Fibroblast of lung (primary cell): Measurements from ENCODE around the gene OAT. TPM values are rescaled to one million over a fixed set of nuclear protein-coding genes. Genes with fewer than 3 reads are reported as not detected.

Experiments used
- DNase-seq, 2 donors: peaks; one replicate each; pipeline versions ENCODE4 v3.0.0 to v3.0.0-alpha.2; 2010; ENCODE audit warnings: low read depth in 2 of 2
- H2AFZ ChIP-seq: 2 replicates; pipeline ENCODE4 v1.5.1; 2012; ENCODE audit warnings: low read length, control low read depth, inconsistent platforms
- H3K27ac ChIP-seq: 2 replicates; pipeline ENCODE4 v1.5.1; 2011; ENCODE audit warnings: low read length, control low read depth; ENCODE audit not compliant: insufficient read depth
- H3K27me3 ChIP-seq: 2 replicates; pipeline ENCODE4 v1.5.1; 2011; ENCODE audit warnings: mild to moderate bottlenecking, low read length; ENCODE audit not compliant: control insufficient read depth, insufficient read depth
- H3K36me3 ChIP-seq: 2 replicates; pipeline ENCODE4 v1.5.1; 2011; ENCODE audit warnings: low read length; ENCODE audit not compliant: control insufficient read depth, insufficient read depth
- H3K4me1 ChIP-seq: 2 replicates; pipeline ENCODE4 v1.5.1; 2011; ENCODE audit warnings: low read length; ENCODE audit not compliant: control insufficient read depth, insufficient read depth; ENCODE audit errors: extremely low read depth
- H3K4me2 ChIP-seq: 2 replicates; pipeline ENCODE4 v1.5.1; 2011; ENCODE audit warnings: low read length, control low read depth; ENCODE audit not compliant: insufficient read depth; ENCODE audit errors: extremely low read depth
- H3K4me3 ChIP-seq, 4 experiments: fragments of 200-600 bp in 1 of 4; sonication (generic) in 1 of 4; replicated peaks in 1 of 4; 2 replicates each; pipeline ENCODE4 v1.5.1; 2011 to 2016; ENCODE audit warnings: low read length in 4 of 4, low read depth in 3 of 4, mild to moderate bottlenecking in 3 of 4, control low read depth in 2 of 4, inconsistent platforms in 1 of 4, mixed read lengths in 1 of 4; ENCODE audit not compliant: insufficient read depth in 1 of 4; ENCODE audit errors: control extremely low read depth in 1 of 4
- H3K79me2 ChIP-seq: 2 replicates; pipeline ENCODE4 v1.5.1; 2012; ENCODE audit warnings: mild to moderate bottlenecking, low read length, inconsistent platforms; ENCODE audit not compliant: control insufficient read depth, insufficient read depth
- H3K9ac ChIP-seq: 2 replicates; pipeline ENCODE4 v1.5.1; 2011; ENCODE audit warnings: mild to moderate bottlenecking, low read length, control low read depth; ENCODE audit not compliant: insufficient read depth
- H3K9me3 ChIP-seq: 2 replicates; pipeline ENCODE4 v1.5.1; 2012; ENCODE audit warnings: low read depth, low read length; ENCODE audit not compliant: control insufficient read depth, insufficient read depth
- H4K20me1 ChIP-seq: 2 replicates; pipeline ENCODE4 v1.5.1; 2011; ENCODE audit warnings: low read length; ENCODE audit not compliant: control insufficient read depth, insufficient read depth; ENCODE audit errors: extremely low read depth
- CTCF ChIP-seq, 2 donors: IDR thresholded peaks in 1 of 2; conservative IDR thresholded peaks in 1 of 2; 1 replicate in 1 of 2; 2 replicates in 1 of 2; pipeline ENCODE4 v1.5.1; 2011 to 2012; ENCODE audit warnings: low read length in 2 of 2, control low read depth in 1 of 2, inconsistent platforms in 1 of 2, low read depth in 1 of 2, mild to moderate bottlenecking in 1 of 2
- EZH2 ChIP-seq: IDR thresholded peaks from 2 replicates; pipeline ENCODE4 v1.5.1; 2012; ENCODE audit warnings: low read length, control low read depth, mild to moderate bottlenecking; ENCODE audit errors: missing control alignments
- polyA plus RNA-seq, 2 donors: library from polyadenylated mRNA; depleted of rRNA in 1 of 2; stranded (reverse) in 1 of 2; unstranded in 1 of 2; fragments of >200 nt; gene quantifications; 2 replicates each; pipeline ENCODE4 v1.2.1, GENCODE V29; 2011 to 2012; ENCODE audit warnings: missing spikeins in 1 of 2
- total RNA-seq: library from RNA; depleted of rRNA; stranded (reverse); fragments of >200 nt; gene quantifications from 2 replicates; pipeline ENCODE4 v1.2.1, GENCODE V29; 2014

OAT gene
- total and polyA plus RNA-seq, 2 donors (not counting 1 experiment from before 2014, with no cell fraction given) = 147 to 227 TPM

GRCh38 chr10:124389613-124390361 lies 28.9 kb downstream of the OAT start:
- H3K27me3 ChIP-seq = no peaks in the 10 kb centered on the region
- no peaks in the 10 kb centered on the region for H3K79me2 ChIP-seq
- H3K9ac ChIP-seq = no peak overlapping the region
- H3K27ac ChIP-seq = no peak overlapping the region
- peak overlapping the region in 1 of 4 experiments; percentile 41 for H3K4me3 ChIP-seq
- H3K4me1 ChIP-seq = no peaks in the 10 kb centered on the region
- H3K4me2 ChIP-seq = peak overlapping the region; percentile 11
- peak in 1 of 2 donors; percentile 1 for TF ChIP-seq CTCF (conservative IDR thresholded peaks at IDR 0.05 in 1 of 2, IDR thresholded peaks at IDR 0.05 in 1 of 2; ENCODE audit: low read depth in 1 of 2, low read length in 2 of 2)
- no peak for TF ChIP-seq EZH2
- H3K36me3 ChIP-seq = no peaks in the 10 kb centered on the region
- H3K9me3 ChIP-seq = no peaks in the 10 kb centered on the region
- no peaks in the 10 kb centered on the region for H4K20me1 ChIP-seq
- H2AFZ ChIP-seq = peak overlapping the region; percentile 17
- no peak for DNase-seq

GRCh38 chr10:124388823-124389612 lies 29.7 kb downstream of the OAT start:
- Histone ChIP-seq H3K27ac (no peak overlapping the region), H3K79me2 (no peaks in the 10 kb centered on the region), H3K4me1 (no peaks in the 10 kb centered on the region), H4K20me1 (no peaks in the 10 kb centered on the region), H2AFZ (peak overlapping the region; percentile 40), H3K4me3 (peak overlapping the region; percentile 2 to 58 (median 32)), H3K4me2 (peak overlapping the region; percentile 92), H3K9me3 (no peaks in the 10 kb centered on the region), H3K36me3 (no peaks in the 10 kb centered on the region), H3K9ac (peak overlapping the region; percentile 53), H3K27me3 (no peaks in the 10 kb centered on the region)
- DNase-seq = peak; percentile 63 to 82
- TF ChIP-seq EZH2 (no peak), CTCF (conservative IDR thresholded peaks at IDR 0.05 in 1 of 2, IDR thresholded peaks at IDR 0.05 in 1 of 2; ENCODE audit: low read depth in 1 of 2, low read length in 2 of 2) (peak; percentile 77 to 79)

GRCh38 chr10:124388476-124388822 lies 30.3 kb downstream of the OAT start:
- peak overlapping the region in 1 of 4 experiments; percentile 58 for H3K4me3 ChIP-seq
- H3K27me3 ChIP-seq = no peaks in the 10 kb centered on the region
- TF ChIP-seq CTCF (conservative IDR thresholded peaks at IDR 0.05 in 1 of 2, IDR thresholded peaks at IDR 0.05 in 1 of 2; ENCODE audit: low read depth in 1 of 2, low read length in 2 of 2) (no peak), EZH2 (no peak)
- H3K4me1 ChIP-seq = no peaks in the 10 kb centered on the region
- no peaks in the 10 kb centered on the region for H3K9me3 ChIP-seq
- no peaks in the 10 kb centered on the region for H3K79me2 ChIP-seq
- no peak overlapping the region for H3K9ac ChIP-seq
- H4K20me1 ChIP-seq = no peaks in the 10 kb centered on the region
- no peak overlapping the region for H3K27ac ChIP-seq
- peak overlapping the region; percentile 92 for H3K4me2 ChIP-seq
- H2AFZ ChIP-seq = peak overlapping the region; percentile 40
- DNase-seq = no peak
- H3K36me3 ChIP-seq = no peaks in the 10 kb centered on the region
